Psoas muscle (tissue), 8 donors: ENCODE data around the gene TTC21B. TPM values are rescaled to one million over a fixed set of nuclear protein-coding genes. Genes with fewer than 3 reads are reported as not detected.

Source experiments
- ATAC-seq, 4 donors: fragments of 200-7000 bp; cut with Tn5 transposase; one replicate each; pipeline ENCODE4 v1.9.1; 2020; ENCODE audit warnings: moderate library complexity in 3 of 4, mild to moderate bottlenecking in 2 of 4
- DNase-seq, 2 donors: peaks; one replicate each; pipeline ENCODE4 v3.0.0-alpha.2; 2020
- H3K27ac ChIP-seq: fragments of 200-600 bp; one replicate; pipeline ENCODE4 v1.8.0; 2022
- H3K27me3 ChIP-seq, 3 donors: fragments of 200-600 bp in 1 of 3; one replicate each; pipeline versions ENCODE4 v1.6.1 to v1.8.0; 2013 to 2022; ENCODE audit warnings: low read length in 2 of 3, mild to moderate bottlenecking in 2 of 3, moderate library complexity in 1 of 3; ENCODE audit not compliant: insufficient read depth in 3 of 3
- H3K36me3 ChIP-seq, 2 donors: fragments of 200-600 bp in 1 of 2; one replicate each; pipeline versions ENCODE4 v1.6.1 to v1.8.0; 2013 to 2022; ENCODE audit warnings: low read depth in 1 of 2, mild to moderate bottlenecking in 1 of 2, moderate library complexity in 1 of 2; ENCODE audit not compliant: insufficient read depth in 1 of 2
- H3K4me1 ChIP-seq: fragments of 200-600 bp; one replicate; pipeline ENCODE4 v1.8.0; 2022
- H3K4me3 ChIP-seq: fragments of 200-600 bp; one replicate; pipeline ENCODE4 v1.8.0; 2022; ENCODE audit warnings: mild to moderate bottlenecking
- H3K9me3 ChIP-seq: fragments of 200-600 bp; one replicate; pipeline ENCODE4 v1.8.0; 2022
- CTCF ChIP-seq: fragments of 200-600 bp; IDR thresholded peaks from one replicate; pipeline ENCODE4 v1.8.0; 2022; ENCODE audit warnings: antibody characterized with exemption
- WGBS, 3 donors: extraction: QIAGEN DNeasy Blood & Tissue Kit; methylation state at CpG; one replicate each; pipeline versions ENCODE4 v1.1.6 to v1.1.7; 2013; 5-methylcytosine and 5-hydroxymethylcytosine counted together
- intact Hi-C, 2 donors: fragments of 100-400 bp; cut with DNase I; formaldehyde crosslinking; loops; one replicate each; pipeline versions ENCODE4 v1.11.0 to v1.14.2; 2022
- polyA plus RNA-seq, 3 donors: library from polyadenylated mRNA; stranded (reverse); fragments of 200-250 nt; gene quantifications; one replicate each; pipeline ENCODE4 v1.2.3, GENCODE V29; 2013
- total RNA-seq, 4 donors: library from RNA; stranded (reverse); fragmentation: NEBNext Ultra II Directional in 2 of 4; extraction: Animal tissue kit (Norgen Biotek cat#: 25700) in 2 of 4; gene quantifications; one replicate each; pipeline versions ENCODE4 v1.2.1 to v1.2.4, GENCODE V29; 2021 to 2023
- donor health status: healthy with polysubstance abuse.
- donor health status: DM: no; HTN: no; CAD: no; lungs with moderate emphysema.
- donor health status: Bipolar disorder and iron deficiency.
- donor health status: healthy.
- donor health status: DM: yes; HTN: yes; CAD: no.
- donor health status: DM: no; HTN: no; CAD: no.
- donor health status: DM: no; HTN: no; CAD: no.
- donor health status: DM: yes; HTN: yes; CAD: no.

Gene TTC21B
- total and polyA plus RNA-seq, 7 donors, result 2.6 to 16.7 (median 10.6) TPM

GRCh38 chr2:165901620-165902298 is 51.8 kb downstream of the TTC21B start:
- 70 to 81% (median 70%) methylated on average over 7 of the region's 7 CpGs for WGBS, 3 donors
- Histone ChIP-seq H3K36me3 (peaks cover 8 to 88% of the 10 kb centered on the region in 2 donors), H3K27me3 (no peaks in the 10 kb centered on the region), H3K27ac (no peak overlapping the region), H3K4me3 (no peak overlapping the region), H3K4me1 (no peaks in the 10 kb centered on the region), H3K9me3 (no peaks in the 10 kb centered on the region)
- DNase-seq, result no peak
- ATAC-seq, result no peak
- no peak for TF ChIP-seq CTCF
- intact Hi-C loops, result no loop called here

GRCh38 chr2:165899311-165899710 is 54.3 kb downstream of the TTC21B start:
- Histone ChIP-seq H3K4me1 (no peaks in the 10 kb centered on the region), H3K4me3 (no peak overlapping the region), H3K9me3 (no peaks in the 10 kb centered on the region), H3K27ac (no peak overlapping the region), H3K36me3 (peaks cover 8 to 93% of the 10 kb centered on the region in 2 donors), H3K27me3 (no peaks in the 10 kb centered on the region)
- no peak for TF ChIP-seq CTCF
- DNase-seq (no peak), ATAC-seq (no peak)
- 91 to 95% (median 94%) methylated on average over 2 of the region's 2 CpGs for WGBS, 3 donors
- intact Hi-C loops, result no loop called here

- intact Hi-C loops, result no loop called here
- DNase-seq (no peak), ATAC-seq (no peak)
- Histone ChIP-seq H3K36me3 (peaks cover 8 to 96% of the 10 kb centered on the region in 2 donors), H3K27ac (no peak overlapping the region), H3K9me3 (no peaks in the 10 kb centered on the region), H3K4me1 (no peaks in the 10 kb centered on the region), H3K27me3 (no peaks in the 10 kb centered on the region), H3K4me3 (no peak overlapping the region)
- TF ChIP-seq CTCF, result no peak
- 92 to 96% (median 93%) methylated on average over 4 of the region's 4 CpGs for WGBS, 3 donors
Measured at GRCh38 chr2:165898381-165898780, 55.2 kb downstream of the TTC21B start.

GRCh38 chr2:165897726-165898125 is 55.9 kb downstream of the TTC21B start:
- Histone ChIP-seq H3K27me3 (no peaks in the 10 kb centered on the region), H3K27ac (no peak overlapping the region), H3K4me3 (no peak overlapping the region), H3K9me3 (no peaks in the 10 kb centered on the region), H3K4me1 (no peaks in the 10 kb centered on the region), H3K36me3 (peaks cover 5 to 96% of the 10 kb centered on the region in 2 donors)
- WGBS, 3 donors, result 58 to 78% (median 76%) methylated on average over 5 of the region's 5 CpGs
- DNase-seq (no peak), ATAC-seq (no peak)
- intact Hi-C loops, result no loop called here
- no peak for TF ChIP-seq CTCF

- intact Hi-C loops, result no loop called here
- no peak for DNase-seq
- Histone ChIP-seq H3K9me3 (no peaks in the 10 kb centered on the region), H3K27me3 (no peaks in the 10 kb centered on the region), H3K27ac (no peak overlapping the region), H3K36me3 (peaks cover 6 to 97% of the 10 kb centered on the region in 2 donors), H3K4me3 (no peak overlapping the region), H3K4me1 (no peaks in the 10 kb centered on the region)
- WGBS, 3 donors, result 93 to 97% (median 96%) methylated on average over 5 of the region's 5 CpGs
- ATAC-seq, result no peak
- TF ChIP-seq CTCF, result no peak
Measured at GRCh38 chr2:165897074-165897473, 56.5 kb downstream of the TTC21B start.
